ENCODE results near the gene CNTN2.

- no peak for TF ChIP-seq CTCF (conservative IDR thresholded peaks at IDR 0.05 in 1 of 2, IDR thresholded peaks at IDR 0.05 in 1 of 2; ENCODE audit: low read depth in 1 of 2, low read length in 2 of 2)
- TF ChIP-seq EZH2 (IDR thresholded peaks at IDR 0.05; ENCODE audit: low read length, missing control alignments), result no peak
Measured at GRCh38 chr1:205037539-205037938, 5.5 kb upstream of the CNTN2 start.

Measured in fibroblast of lung (primary cell).